ENCODE results near the gene NPHS1. TPM values are rescaled to one million over a fixed set of nuclear protein-coding genes. Genes with fewer than 3 reads are reported as not detected.

The NPHS1 gene
- total RNA-seq, 4 donors from 2014 or later, result not detected

DNA sequence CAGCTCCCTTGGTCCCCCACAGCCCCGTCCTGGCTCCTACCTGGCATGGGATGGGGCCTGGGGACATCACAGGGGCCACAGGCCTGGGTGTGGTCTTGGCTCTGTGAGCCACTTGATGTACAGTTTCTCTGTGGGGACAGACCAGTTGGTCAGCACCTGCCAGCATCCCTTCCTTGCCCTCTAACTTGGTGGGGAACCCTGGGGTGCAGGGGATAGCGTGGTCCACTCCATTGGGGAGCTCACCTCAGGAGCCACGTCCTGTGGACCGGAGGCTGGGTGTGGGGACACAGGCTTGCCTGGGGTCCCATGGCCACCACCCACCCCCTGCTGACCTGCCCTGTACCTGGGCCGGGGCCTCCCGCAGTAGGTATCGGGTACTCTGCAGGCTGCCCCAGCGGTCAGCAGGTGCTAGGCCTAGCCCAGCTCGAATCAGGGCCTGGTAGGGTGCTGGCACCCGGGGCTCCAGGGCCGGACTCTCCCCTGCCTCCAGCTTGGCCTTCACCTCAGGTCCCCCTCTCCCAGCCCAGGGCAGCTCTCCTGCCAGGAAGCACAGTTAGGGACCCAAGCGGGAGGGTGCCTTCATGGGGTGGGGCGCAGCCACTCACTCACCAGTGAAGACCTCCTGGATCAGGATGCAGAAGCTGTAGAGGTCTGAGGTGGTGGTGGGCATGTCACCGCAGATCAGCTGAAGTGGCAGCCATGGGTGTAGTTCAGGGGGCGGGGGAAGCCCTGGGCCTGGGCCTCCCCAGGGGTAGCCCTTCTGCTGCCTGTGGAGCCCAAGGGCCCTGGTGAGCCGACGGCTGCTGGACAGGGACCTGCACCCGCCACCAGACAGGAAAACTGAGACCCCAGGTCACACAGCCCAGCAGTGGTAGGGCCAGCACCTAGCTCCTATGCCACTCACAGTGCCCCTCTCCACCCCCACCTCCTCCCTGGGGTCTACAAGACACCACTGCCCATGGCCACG lies 62.0 kb downstream of the NPHS1 start:
- 50% methylated on average over 2 of the region's 19 CpGs; no CpG with 5 or more reads in 1 of the 2 donors for WGBS, 2 donors
- DNase-seq, result no peak
- intact Hi-C loops (cut with DNase I), result no loop called here

DNA sequence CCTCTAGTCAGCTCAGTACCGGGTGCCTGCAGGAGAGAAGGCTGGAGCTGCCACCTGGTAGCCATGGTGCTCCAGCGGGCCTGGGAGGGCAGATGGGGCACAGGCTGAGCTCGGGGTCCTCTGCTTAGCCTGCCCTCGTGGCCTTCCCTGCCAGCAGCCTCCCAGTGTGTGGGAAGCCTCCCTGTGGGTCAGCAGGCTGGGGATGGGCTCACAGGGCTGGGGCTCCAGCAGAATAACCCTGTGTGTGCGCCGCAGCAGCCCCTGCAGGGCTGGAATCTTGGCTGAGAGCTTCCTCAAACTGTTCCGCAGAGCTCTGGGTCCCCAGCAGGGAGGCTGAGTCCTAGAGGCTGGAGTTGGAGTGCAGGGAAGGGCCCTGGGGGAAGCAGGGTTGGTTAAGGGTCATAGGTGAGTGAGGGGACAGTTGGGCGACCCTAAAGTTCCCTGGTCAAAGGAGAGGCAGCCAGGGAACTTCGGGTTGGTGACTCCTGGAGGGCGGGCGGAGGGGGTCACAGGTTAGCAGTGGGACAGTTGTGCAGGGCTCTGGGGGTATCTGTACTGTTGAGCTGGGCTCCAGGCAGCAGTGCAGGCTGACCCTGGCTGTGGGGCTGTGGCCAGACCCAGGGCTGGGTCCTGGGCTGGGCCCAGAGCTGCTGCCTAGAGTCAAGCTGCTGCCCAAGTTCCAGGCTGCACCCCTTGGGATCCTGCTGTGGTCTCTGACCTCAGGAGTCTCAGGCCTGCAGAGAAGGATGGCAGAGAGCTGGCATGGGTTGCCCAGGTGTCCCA lies 62.9 kb downstream of the NPHS1 start:
- intact Hi-C loops (cut with DNase I), result no loop called here
- WGBS, 2 donors, result 92% methylated on average over 8 of the region's 11 CpGs; no CpG with 5 or more reads in 1 of the 2 donors
- no peak for DNase-seq

More for the DNA sequence above, 62.0 kb downstream of the NPHS1 start:
- no peaks in the 10 kb centered on the region for H3K4me1 ChIP-seq
- TF ChIP-seq, protein P1, sequence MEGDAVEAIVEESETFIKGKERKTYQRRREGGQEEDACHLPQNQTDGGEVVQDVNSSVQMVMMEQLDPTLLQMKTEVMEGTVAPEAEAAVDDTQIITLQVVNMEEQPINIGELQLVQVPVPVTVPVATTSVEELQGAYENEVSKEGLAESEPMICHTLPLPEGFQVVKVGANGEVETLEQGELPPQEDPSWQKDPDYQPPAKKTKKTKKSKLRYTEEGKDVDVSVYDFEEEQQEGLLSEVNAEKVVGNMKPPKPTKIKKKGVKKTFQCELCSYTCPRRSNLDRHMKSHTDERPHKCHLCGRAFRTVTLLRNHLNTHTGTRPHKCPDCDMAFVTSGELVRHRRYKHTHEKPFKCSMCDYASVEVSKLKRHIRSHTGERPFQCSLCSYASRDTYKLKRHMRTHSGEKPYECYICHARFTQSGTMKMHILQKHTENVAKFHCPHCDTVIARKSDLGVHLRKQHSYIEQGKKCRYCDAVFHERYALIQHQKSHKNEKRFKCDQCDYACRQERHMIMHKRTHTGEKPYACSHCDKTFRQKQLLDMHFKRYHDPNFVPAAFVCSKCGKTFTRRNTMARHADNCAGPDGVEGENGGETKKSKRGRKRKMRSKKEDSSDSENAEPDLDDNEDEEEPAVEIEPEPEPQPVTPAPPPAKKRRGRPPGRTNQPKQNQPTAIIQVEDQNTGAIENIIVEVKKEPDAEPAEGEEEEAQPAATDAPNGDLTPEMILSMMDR (IDR thresholded peaks at IDR 0.05), result no peak
- no peak for TF ChIP-seq POLR2A (IDR thresholded peaks at IDR 0.05)
- no peak overlapping the region for H3K27ac ChIP-seq
- H3K4me3 ChIP-seq, result no peak overlapping the region
- peaks cover 0 to 10% (median 0%) of the 10 kb centered on the region in 3 donors for H3K36me3 ChIP-seq
- H3K27me3 ChIP-seq, result peaks cover 0 to 16% (median 0%) of the 10 kb centered on the region in 4 donors
- H3K9me3 ChIP-seq, result no peaks in the 10 kb centered on the region

DNA sequence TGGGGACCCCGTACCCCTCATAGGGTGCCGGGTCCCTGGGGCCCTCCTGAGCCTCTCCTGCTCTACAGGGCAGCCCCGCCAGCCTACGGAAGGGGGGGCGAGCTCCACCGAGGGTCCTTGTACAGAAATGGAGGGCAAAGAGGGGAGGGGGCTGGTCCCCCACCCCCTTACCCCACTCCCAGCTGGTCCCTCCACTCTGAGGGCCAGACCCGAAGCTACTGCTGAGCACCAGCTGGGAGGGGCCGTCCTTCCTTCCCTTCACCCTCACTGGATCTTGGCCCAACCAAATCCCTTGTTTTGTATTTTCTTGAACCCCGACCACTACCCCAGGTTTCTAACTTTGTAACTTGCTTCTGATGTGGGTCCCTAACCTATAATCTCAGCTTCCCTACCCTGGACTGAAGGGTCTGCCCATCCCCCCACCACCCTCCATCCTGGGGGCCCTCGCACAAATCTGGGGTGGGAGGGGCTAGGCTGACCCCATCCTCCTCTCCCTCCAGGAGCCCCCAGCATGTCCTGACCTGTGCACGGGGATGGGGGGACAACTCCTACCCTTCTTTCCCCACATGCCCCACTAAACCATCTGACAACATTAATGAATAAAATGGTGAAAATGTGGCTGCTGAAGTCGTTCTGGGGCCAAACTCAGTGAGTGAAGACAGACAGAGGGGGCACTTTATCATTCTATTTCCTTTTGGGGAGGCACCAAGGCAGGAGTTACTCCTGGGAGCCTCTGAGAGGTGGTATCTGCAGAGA lies 63.9 kb downstream of the NPHS1 start:
- no peaks in the 10 kb centered on the region for H3K4me1 ChIP-seq
- 52 to 100% methylated on average over 2 to 5 of the region's 12 CpGs for WGBS, 2 donors
- peaks cover 0 to 6% (median 0%) of the 10 kb centered on the region in 4 donors for H3K27me3 ChIP-seq

More for the DNA sequence above, 62.9 kb downstream of the NPHS1 start:
- Histone ChIP-seq H3K36me3 (peaks cover 0 to 19% (median 0%) of the 10 kb centered on the region in 3 donors), H3K9me3 (no peaks in the 10 kb centered on the region), H3K27me3 (peaks cover 0 to 15% (median 0%) of the 10 kb centered on the region in 4 donors), H3K27ac (no peak overlapping the region), H3K4me3 (no peak overlapping the region), H3K4me1 (no peaks in the 10 kb centered on the region)
- TF ChIP-seq POLR2A (IDR thresholded peaks at IDR 0.05), result no peak
- TF ChIP-seq, protein P1 (IDR thresholded peaks at IDR 0.05), result no peak

DNA sequence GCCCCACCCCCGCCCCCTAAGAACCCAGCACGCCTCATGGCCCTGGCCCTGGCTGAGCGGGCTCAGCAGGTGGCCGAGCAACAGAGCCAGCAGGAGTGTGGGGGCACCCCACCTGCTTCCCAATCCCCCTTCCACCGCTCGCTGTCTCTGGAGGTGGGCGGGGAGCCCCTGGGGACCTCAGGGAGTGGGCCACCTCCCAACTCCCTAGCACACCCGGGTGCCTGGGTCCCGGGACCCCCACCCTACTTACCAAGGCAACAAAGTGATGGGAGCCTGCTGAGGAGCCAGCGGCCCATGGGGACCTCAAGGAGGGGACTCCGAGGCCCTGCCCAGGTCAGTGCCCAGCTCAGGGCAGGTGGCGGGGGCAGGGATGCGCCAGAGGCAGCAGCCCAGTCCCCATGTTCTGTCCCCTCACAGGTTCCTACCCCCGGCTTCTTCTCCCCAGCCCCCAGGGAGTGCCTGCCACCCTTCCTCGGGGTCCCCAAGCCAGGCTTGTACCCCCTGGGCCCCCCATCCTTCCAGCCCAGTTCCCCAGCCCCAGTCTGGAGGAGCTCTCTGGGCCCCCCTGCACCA lies 65.0 kb downstream of the NPHS1 start:
- H3K9me3 ChIP-seq, result no peaks in the 10 kb centered on the region
- no peak overlapping the region for H3K27ac ChIP-seq
- WGBS, 2 donors, result 100% methylated on average over 1 of the region's 15 CpGs; no CpG with 5 or more reads in 1 of the 2 donors
- H3K36me3 ChIP-seq, result peaks cover 0 to 33% (median 0%) of the 10 kb centered on the region in 3 donors
- intact Hi-C loops (cut with DNase I), result no loop called here
- no peak overlapping the region for H3K4me3 ChIP-seq
- peaks cover 0 to 4% (median 0%) of the 10 kb centered on the region in 4 donors for H3K27me3 ChIP-seq
- TF ChIP-seq, protein P1 (IDR thresholded peaks at IDR 0.05), result no peak
- no peak for TF ChIP-seq POLR2A (IDR thresholded peaks at IDR 0.05)
- no peaks in the 10 kb centered on the region for H3K4me1 ChIP-seq
- DNase-seq, result no peak

More for the DNA sequence above, 63.9 kb downstream of the NPHS1 start:
- H3K9me3 ChIP-seq, result no peaks in the 10 kb centered on the region
- H3K4me3 ChIP-seq, result no peak overlapping the region
- intact Hi-C loops (cut with DNase I), result no loop called here
- H3K36me3 ChIP-seq, result peaks cover 0 to 26% (median 0%) of the 10 kb centered on the region in 3 donors
- DNase-seq, result no peak
- no peak overlapping the region for H3K27ac ChIP-seq
- TF ChIP-seq, protein P1 (IDR thresholded peaks at IDR 0.05), result no peak
- no peak for TF ChIP-seq POLR2A (IDR thresholded peaks at IDR 0.05)
